Neural cell (in vitro differentiated cells): ENCODE measurements around the gene HPSE2. TPM values are rescaled to one million over a fixed set of nuclear protein-coding genes. Genes with fewer than 3 reads are reported as not detected.

Experiments used
- H2AFZ ChIP-seq: fragments of 200-600, 300-800 bp; sonication (generic), shearing (Covaris generic); 2 replicates; pipeline ENCODE4 v1.6.0; 2014; ENCODE audit warnings: low read depth, mild to moderate bottlenecking, antibody characterized with exemption, low read length, moderate library complexity
- H3F3A ChIP-seq: fragments of 200-600 bp; shearing (Covaris generic); 2 replicates; pipeline ENCODE4 v1.6.1; 2016; ENCODE audit warnings: mild to moderate bottlenecking, moderate library complexity, mixed read lengths, antibody characterized with exemption, low read length; ENCODE audit not compliant: insufficient read depth, poor library complexity, severe bottlenecking
- H3K27ac ChIP-seq: fragments of 200-600, 300-800 bp; sonication (generic), shearing (Covaris generic); 2 replicates; pipeline ENCODE4 v1.5.1; 2014; ENCODE audit warnings: mild to moderate bottlenecking, low read length, moderate library complexity
- H3K27me3 ChIP-seq: fragments of 300-800, 200-600 bp; sonication (generic), shearing (Covaris generic); 2 replicates; pipeline ENCODE4 v1.6.0; 2014; ENCODE audit warnings: mild to moderate bottlenecking, low read depth, low read length, moderate library complexity; ENCODE audit not compliant: insufficient read depth
- H3K36me3 ChIP-seq: fragments of 300-800, 200-600 bp; sonication (generic), shearing (Covaris generic); 2 replicates; pipeline ENCODE4 v1.5.1; 2014; ENCODE audit warnings: mild to moderate bottlenecking, antibody characterized with exemption, low read length, moderate library complexity; ENCODE audit not compliant: insufficient read depth
- H3K4me2 ChIP-seq: fragments of 300-800, 200-600 bp; sonication (generic), shearing (Covaris generic); 2 replicates; pipeline ENCODE4 v1.6.0; 2014; ENCODE audit warnings: mild to moderate bottlenecking, low read length
- H3K4me3 ChIP-seq: fragments of 300-800, 200-600 bp; sonication (generic), shearing (Covaris generic); 2 replicates; pipeline ENCODE4 v1.5.1; 2014; ENCODE audit warnings: mild to moderate bottlenecking, low read length, moderate library complexity
- H3K79me2 ChIP-seq: fragments of 200-600 bp; shearing (Covaris generic); replicated peaks from 2 replicates; pipeline ENCODE4 v1.6.0; 2014; ENCODE audit warnings: mild to moderate bottlenecking, low read length, moderate library complexity; ENCODE audit not compliant: insufficient read depth
- H3K9ac ChIP-seq: fragments of 300-800, 200-600 bp; sonication (generic), shearing (Covaris generic); 2 replicates; pipeline ENCODE4 v1.6.1; 2016; ENCODE audit warnings: mild to moderate bottlenecking, low read length, mixed read lengths
- H3K9me2 ChIP-seq: fragments of 200-600 bp; shearing (Covaris generic); 2 replicates; pipeline ENCODE4 v1.6.1; 2016; ENCODE audit warnings: mild to moderate bottlenecking, low read length, mixed read lengths; ENCODE audit not compliant: insufficient read depth
- H3K9me3 ChIP-seq: fragments of 200-600, 300-800 bp; sonication (generic), shearing (Covaris generic); 2 replicates; pipeline ENCODE4 v1.6.1; 2016; ENCODE audit warnings: mild to moderate bottlenecking, mixed run types, low read length, moderate library complexity, mixed read lengths
- H4K20me1 ChIP-seq: fragments of 200-600 bp; shearing (Covaris generic); 2 replicates; pipeline ENCODE4 v1.6.1; 2016; ENCODE audit warnings: mild to moderate bottlenecking, mixed run types; ENCODE audit not compliant: insufficient read depth
- EP300 ChIP-seq: fragments of 450-650 bp; conservative IDR thresholded peaks from 2 replicates; pipeline ENCODE4 v1.6.1; 2014; ENCODE audit warnings: antibody characterized with exemption, mild to moderate bottlenecking, moderate library complexity; ENCODE audit not compliant: poor library complexity, severe bottlenecking
- EZH2 ChIP-seq: fragments of 200-600, 300-800 bp; shearing (Covaris generic), sonication (generic); IDR thresholded peaks from 2 replicates; pipeline ENCODE4 v1.6.1; 2014; ENCODE audit warnings: antibody characterized with exemption, low read length, borderline replicate concordance, mild to moderate bottlenecking; ENCODE audit not compliant: insufficient read depth, poor library complexity, severe bottlenecking
- POLR2AphosphoS5 ChIP-seq: IDR thresholded peaks from 2 replicates; pipeline ENCODE4 v1.6.1; 2012
- SMC3 ChIP-seq: fragments of 450-650 bp; conservative IDR thresholded peaks from 2 replicates; pipeline ENCODE4 v1.6.1; 2014; ENCODE audit warnings: antibody characterized with exemption, mild to moderate bottlenecking, moderate library complexity; ENCODE audit not compliant: poor library complexity
- TAF1 ChIP-seq: IDR thresholded peaks from 2 replicates; pipeline ENCODE4 v1.6.1; 2012; ENCODE audit warnings: low read depth
- polyA plus RNA-seq: library from polyadenylated mRNA; depleted of rRNA; stranded (reverse); fragments of >200 nt; gene quantifications from 2 replicates; pipeline ENCODE4 v1.2.3, GENCODE V29; 2014
- TF ChIP-seq, protein P1 (sequence below): IDR thresholded peaks from 2 replicates; pipeline ENCODE4 v1.6.1; 2012; ENCODE audit warnings: borderline replicate concordance
- TF ChIP-seq, protein P2 (sequence below): fragments of 450-650 bp; IDR thresholded peaks from 2 replicates; pipeline ENCODE4 v1.5.1; 2014; ENCODE audit warnings: antibody characterized with exemption, mild to moderate bottlenecking, moderate library complexity; ENCODE audit not compliant: poor library complexity, severe bottlenecking

Gene HPSE2
- polyA plus RNA-seq, 1 donor from 2014 or later, result not detected

DNA sequence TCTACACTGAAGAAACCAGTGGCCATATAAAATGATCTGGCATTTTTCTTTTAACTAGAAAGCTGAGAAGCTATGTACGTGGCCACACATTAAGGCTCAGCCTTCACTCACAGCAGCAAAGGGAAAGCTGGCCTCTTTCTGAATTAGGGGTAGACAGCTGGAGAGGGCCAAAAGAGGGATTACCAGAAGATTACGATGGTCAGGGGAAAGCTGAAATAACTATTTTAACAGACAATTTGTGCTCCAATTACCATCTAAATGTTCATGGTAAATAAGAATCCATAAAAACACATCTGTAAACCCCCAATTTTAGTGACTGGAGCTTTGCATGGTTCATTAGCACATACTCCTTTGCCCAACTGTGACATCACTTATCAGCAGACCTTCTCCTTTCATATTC lies 314.3 kb downstream of the HPSE2 start:
- H3K4me2 ChIP-seq, result no peak overlapping the region

DNA sequence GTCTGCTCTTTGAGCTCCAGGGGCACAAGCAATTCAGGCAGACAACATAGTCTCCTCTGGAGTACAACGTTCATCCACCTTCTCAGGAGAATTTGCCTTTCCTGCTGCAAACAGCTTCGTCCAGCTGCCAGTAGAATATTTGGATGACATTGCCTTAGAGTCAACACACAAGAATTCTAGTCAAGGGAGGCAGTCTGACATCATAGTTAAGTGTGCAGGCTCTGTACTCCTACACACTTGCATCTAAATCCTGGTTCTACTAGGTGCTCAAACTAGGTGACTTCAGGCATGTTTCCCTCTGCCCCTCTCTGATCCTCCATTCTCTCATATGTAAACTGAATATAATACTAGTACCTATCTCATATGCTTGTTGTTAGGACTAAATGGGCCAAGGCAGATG lies 314.8 kb downstream of the HPSE2 start:
- Histone ChIP-seq H3K9me2 (no peaks in the 10 kb centered on the region), H3K4me2 (no peak overlapping the region), H3K4me3 (no peak overlapping the region), H4K20me1 (no peaks in the 10 kb centered on the region), H3K79me2 (no peaks in the 10 kb centered on the region), H3F3A (no peaks in the 10 kb centered on the region), H3K9me3 (no peaks in the 10 kb centered on the region), H3K9ac (no peak overlapping the region), H3K27me3 (no peaks in the 10 kb centered on the region), H3K27ac (no peak overlapping the region), H2AFZ (no peak overlapping the region), H3K36me3 (no peaks in the 10 kb centered on the region)
- TF ChIP-seq, protein P1, sequence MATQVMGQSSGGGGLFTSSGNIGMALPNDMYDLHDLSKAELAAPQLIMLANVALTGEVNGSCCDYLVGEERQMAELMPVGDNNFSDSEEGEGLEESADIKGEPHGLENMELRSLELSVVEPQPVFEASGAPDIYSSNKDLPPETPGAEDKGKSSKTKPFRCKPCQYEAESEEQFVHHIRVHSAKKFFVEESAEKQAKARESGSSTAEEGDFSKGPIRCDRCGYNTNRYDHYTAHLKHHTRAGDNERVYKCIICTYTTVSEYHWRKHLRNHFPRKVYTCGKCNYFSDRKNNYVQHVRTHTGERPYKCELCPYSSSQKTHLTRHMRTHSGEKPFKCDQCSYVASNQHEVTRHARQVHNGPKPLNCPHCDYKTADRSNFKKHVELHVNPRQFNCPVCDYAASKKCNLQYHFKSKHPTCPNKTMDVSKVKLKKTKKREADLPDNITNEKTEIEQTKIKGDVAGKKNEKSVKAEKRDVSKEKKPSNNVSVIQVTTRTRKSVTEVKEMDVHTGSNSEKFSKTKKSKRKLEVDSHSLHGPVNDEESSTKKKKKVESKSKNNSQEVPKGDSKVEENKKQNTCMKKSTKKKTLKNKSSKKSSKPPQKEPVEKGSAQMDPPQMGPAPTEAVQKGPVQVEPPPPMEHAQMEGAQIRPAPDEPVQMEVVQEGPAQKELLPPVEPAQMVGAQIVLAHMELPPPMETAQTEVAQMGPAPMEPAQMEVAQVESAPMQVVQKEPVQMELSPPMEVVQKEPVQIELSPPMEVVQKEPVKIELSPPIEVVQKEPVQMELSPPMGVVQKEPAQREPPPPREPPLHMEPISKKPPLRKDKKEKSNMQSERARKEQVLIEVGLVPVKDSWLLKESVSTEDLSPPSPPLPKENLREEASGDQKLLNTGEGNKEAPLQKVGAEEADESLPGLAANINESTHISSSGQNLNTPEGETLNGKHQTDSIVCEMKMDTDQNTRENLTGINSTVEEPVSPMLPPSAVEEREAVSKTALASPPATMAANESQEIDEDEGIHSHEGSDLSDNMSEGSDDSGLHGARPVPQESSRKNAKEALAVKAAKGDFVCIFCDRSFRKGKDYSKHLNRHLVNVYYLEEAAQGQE, result no peak
- no peak for TF ChIP-seq SMC3
- TF ChIP-seq EP300, result no peak
- no peak for TF ChIP-seq TAF1

More for the DNA sequence above, 314.3 kb downstream of the HPSE2 start:
- H3K27me3 ChIP-seq, result no peaks in the 10 kb centered on the region
- no peaks in the 10 kb centered on the region for H3K9me2 ChIP-seq
- no peak for TF ChIP-seq POLR2AphosphoS5
- TF ChIP-seq TAF1, result no peak
- TF ChIP-seq, protein P2, sequence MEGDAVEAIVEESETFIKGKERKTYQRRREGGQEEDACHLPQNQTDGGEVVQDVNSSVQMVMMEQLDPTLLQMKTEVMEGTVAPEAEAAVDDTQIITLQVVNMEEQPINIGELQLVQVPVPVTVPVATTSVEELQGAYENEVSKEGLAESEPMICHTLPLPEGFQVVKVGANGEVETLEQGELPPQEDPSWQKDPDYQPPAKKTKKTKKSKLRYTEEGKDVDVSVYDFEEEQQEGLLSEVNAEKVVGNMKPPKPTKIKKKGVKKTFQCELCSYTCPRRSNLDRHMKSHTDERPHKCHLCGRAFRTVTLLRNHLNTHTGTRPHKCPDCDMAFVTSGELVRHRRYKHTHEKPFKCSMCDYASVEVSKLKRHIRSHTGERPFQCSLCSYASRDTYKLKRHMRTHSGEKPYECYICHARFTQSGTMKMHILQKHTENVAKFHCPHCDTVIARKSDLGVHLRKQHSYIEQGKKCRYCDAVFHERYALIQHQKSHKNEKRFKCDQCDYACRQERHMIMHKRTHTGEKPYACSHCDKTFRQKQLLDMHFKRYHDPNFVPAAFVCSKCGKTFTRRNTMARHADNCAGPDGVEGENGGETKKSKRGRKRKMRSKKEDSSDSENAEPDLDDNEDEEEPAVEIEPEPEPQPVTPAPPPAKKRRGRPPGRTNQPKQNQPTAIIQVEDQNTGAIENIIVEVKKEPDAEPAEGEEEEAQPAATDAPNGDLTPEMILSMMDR, result no peak
- TF ChIP-seq, protein P1, result no peak
- TF ChIP-seq EZH2, result no peak
- no peak for TF ChIP-seq EP300
- TF ChIP-seq SMC3, result no peak
- no peak overlapping the region for H3K9ac ChIP-seq
- H4K20me1 ChIP-seq, result no peaks in the 10 kb centered on the region
- no peak overlapping the region for H3K27ac ChIP-seq
- no peak overlapping the region for H3K4me3 ChIP-seq
- H3K9me3 ChIP-seq, result no peaks in the 10 kb centered on the region
- H3K79me2 ChIP-seq, result no peaks in the 10 kb centered on the region
- no peaks in the 10 kb centered on the region for H3K36me3 ChIP-seq
- no peak overlapping the region for H2AFZ ChIP-seq
- no peaks in the 10 kb centered on the region for H3F3A ChIP-seq
